Lung microvascular endothelial cell (primary cell): ENCODE results near the gene P2RY14. TPM values are rescaled to one million over a fixed set of nuclear protein-coding genes. Genes with fewer than 3 reads are reported as not detected.

Source experiments
- DNase-seq, 2 donors: peaks; one replicate each; pipeline versions ENCODE4 v3.0.0 to v3.0.0-alpha.2; 2010; ENCODE audit warnings: low read depth in 2 of 2
- total RNA-seq: library from RNA; depleted of rRNA; stranded (reverse); fragments of >200 nt; gene quantifications from 2 replicates; pipeline ENCODE4 v1.2.1, GENCODE V29; 2014

Gene P2RY14
- total RNA-seq, 1 donor from 2014 or later, result not detected

GRCh38 chr3:151301787-151302186, 23.4 kb upstream of the P2RY14 start:
- no peak for DNase-seq

- no peak for DNase-seq
Measured at GRCh38 chr3:151300539-151300938, 22.2 kb upstream of the P2RY14 start.

DNA sequence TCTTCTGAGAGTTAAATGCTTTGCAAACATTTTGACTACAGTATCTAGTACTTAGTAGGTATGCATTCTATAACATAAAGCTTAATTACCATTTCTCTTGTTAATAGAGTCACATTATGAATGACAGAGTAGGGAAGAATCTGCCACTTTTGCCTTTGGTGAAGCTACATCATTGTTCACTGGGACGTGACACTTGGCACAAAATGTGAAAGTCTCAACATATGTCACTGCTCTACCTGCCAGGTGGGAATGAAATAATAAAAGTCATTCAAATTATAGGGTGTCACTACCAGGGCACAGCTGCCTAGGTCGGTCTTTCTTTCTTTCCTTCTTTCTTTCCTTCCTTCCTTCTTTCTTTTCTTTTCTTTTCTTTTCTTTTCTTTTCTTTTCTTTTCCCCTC, 20.7 kb upstream of the P2RY14 start:
- DNase-seq, result no peak

DNA sequence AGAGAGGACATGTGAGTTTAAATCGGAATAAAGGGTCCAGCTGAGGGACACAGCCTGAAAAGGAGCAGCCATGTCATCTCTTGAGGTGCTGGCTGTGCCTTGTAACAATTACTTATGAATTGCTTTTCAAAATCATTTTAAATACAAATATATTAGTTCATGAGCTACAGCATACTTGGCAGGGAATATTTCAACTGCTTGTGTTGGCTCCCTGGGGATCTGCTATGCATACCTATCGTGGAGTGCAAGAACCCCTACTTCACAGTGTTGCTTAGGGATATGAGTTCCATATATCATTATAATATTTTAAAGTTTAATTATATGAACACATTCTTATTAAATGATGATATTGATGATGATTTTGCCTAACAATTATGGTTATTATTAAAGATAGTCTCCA, 19.1 kb upstream of the P2RY14 start:
- no peak for DNase-seq

DNA sequence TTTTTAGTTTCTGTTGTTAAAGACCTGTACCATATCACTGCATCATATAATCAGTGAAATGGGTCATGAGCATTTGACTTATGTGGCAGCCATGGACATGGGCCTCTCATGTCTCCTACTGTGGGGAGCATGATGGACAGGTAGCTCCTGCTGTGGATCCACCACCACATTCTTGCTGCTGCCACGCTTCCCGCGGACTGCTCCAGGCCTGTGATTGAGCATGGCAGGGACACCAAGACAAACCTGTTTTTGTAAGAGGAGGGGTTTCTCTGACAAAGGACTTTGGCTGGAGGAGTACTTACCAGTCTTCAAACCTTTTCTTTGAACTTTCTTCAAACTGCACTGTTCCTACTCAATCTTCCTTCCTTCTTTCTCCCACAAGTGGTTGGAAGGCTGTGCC, 17.9 kb upstream of the P2RY14 start:
- no peak for DNase-seq

GRCh38 chr3:151293127-151293526, 14.8 kb upstream of the P2RY14 start:
- DNase-seq, result no peak

DNA sequence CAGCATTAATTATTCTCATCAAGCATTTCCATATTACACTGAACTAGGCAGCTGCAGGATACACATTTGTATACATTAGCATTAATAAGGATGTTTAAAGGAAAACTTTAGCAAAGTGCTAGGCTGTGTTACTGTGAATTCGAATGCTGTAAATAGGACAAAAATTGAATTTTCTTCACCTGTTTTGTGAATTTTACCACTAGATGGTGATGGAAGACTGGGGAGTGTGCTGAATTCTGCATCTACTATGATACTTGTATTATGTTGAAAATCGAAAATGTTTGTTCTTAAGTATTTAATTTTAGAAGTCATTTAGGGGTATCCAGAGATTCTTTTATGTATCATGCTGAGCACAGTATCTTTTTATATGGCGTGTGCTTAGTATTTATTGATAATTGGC, 12.3 kb upstream of the P2RY14 start:
- DNase-seq, result peak in 1 of 2 donors; percentile 26

DNA sequence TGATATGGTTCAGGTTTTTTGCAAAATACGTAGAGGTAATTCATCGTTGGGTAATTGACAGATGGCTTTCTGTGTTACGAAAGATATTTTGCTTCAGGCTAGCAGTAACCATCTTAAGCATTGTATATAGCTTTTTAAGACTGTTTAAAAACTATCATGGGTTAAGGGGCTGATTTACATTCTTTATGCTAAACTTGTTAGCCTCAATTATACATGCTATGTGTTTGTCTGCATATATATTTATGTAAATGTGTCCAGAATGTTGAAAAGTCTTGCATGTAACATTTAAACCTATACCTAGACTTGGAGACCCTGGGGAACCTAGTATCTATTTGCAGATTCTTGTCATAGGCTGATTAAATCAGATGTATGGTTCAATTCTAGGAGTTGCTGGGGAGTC, 11.1 kb upstream of the P2RY14 start:
- no peak for DNase-seq

- DNase-seq, result no peak
Measured at GRCh38 chr3:151285940-151286339, 7.6 kb upstream of the P2RY14 start.

- DNase-seq, result peak in 1 of 2 donors; percentile 19
Measured at GRCh38 chr3:151283907-151284461, 5.6 kb upstream of the P2RY14 start.

- no peak for DNase-seq
Measured at GRCh38 chr3:151283387-151283786, 5.0 kb upstream of the P2RY14 start.

DNA sequence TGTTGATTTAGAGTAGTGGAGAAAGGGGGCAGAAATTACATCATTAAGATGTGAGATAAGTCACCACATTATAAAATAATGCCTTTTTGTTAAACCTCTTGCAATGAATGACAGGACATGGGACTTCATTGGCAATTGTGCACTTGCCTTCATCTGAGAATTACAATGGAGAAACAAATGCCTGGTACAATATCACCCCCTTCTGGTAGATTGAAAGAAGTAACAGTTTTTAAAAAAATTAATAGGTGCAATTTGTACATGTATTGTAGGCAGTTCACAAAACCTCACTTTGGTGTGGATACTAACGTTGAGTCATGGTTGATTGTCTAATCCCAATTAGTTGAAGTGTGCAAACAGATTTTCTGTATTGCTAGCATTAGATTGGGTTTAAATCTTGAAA, 4.6 kb upstream of the P2RY14 start:
- DNase-seq, result peak; percentile 57 to 64

GRCh38 chr3:151281671-151282324, 3.5 kb upstream of the P2RY14 start:
- DNase-seq, result no peak

- DNase-seq, result no peak
Measured at GRCh38 chr3:151276687-151277042, 1.7 kb downstream of the P2RY14 start.

DNA sequence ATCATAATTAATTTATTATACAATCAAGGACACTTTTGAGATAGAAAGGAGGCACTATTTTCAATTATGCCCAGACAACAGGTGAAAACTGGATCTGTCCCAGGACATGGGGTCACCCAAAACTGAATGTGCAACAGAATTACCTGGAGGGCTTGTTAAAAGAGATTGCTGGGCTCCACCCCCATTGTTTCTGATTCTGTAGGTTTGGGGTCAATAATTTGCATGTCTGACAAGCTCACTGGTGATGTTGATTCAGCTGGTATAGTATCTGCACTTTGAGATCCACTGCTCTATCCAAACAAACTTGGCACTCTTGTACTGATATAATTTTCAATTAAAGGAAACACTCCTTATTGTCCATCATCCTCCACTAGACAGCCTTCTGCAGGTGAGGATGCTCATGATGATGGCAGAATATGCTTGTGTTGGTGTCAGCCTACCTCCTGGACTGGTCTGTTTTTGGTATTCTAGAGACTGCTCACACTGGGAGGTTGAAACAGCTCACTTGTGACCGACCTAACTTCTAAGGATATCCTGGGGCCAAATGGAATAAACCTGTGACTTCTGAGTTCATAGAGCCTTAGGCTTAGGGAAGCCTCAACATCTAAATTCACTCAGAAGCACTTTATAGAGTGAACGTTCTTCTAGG, 2.2 kb downstream of the P2RY14 start:
- DNase-seq, result no peak

DNA sequence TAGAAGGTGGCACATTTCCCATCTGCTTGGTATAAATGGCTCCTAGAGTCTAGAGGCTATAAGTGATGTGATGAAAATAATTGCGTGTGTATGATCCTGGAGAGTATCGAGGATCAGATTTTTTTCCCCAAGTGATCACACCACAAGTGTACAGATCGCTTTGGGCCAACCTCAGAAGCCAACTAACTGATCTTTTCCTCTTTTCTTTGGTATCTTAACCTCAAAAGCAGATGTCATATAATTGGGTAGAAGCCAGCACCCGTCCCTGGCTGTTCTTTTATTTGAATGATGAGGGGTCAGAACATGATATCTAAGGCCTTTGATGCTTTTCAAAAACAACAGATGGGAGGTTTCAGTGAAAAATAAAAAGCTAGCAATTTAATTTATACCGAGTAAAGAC, 3.3 kb downstream of the P2RY14 start:
- DNase-seq, result no peak

- DNase-seq, result no peak
Measured at GRCh38 chr3:151269631-151270030, 8.7 kb downstream of the P2RY14 start.

DNA sequence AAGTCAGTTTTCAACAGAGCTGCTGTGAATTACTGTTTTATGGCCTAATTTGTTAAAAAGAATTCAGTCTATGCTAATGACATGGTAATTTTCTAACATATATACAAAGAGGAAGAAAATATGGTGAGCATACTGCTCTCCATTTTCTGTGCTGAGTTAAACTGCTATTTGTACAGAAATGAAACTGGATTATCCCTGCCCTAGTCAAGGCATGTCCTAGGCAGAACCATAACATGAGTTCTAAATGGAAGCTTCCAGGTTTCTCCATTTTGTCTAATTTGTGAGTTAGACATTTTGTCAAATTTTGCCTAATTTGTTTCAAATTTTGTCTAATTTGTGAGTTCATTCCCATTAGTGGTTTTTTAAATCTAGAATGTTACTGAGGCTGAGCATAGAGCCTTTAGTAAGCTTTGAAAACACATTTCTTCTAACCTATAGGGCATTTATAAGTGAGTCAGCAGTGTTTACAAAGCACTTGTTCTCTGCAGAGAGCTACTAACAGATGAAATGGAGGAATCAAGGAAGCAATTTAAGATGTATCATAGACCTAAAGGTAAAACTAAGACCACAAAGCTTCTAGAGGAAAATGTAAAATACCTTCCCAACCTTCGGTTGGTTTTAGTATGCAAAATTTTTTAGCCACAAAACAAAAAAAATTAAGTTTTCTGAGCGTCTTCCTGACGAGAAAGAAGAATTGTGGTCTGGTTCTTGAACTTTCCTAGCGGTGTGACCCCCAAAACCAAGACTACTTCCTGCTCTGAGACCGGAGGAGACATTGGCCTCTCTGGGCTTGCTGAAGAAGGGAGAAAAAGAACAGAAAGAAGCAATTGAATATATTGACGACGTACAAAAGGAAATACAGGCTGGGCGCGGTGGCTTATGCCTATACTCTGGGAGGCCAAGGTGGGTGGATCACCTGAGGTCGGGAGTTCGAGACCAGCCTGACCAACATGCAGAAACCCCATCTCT, 9.8 kb downstream of the P2RY14 start:
- no peak for DNase-seq

- DNase-seq, result no peak
Measured at GRCh38 chr3:151267066-151267465, 11.3 kb downstream of the P2RY14 start.

GRCh38 chr3:151265866-151266265, 12.5 kb downstream of the P2RY14 start:
- DNase-seq, result no peak

- no peak for DNase-seq
Measured at GRCh38 chr3:151265166-151265565, 13.2 kb downstream of the P2RY14 start.

- no peak for DNase-seq
Measured at GRCh38 chr3:151264605-151265004, 13.7 kb downstream of the P2RY14 start.
